ENCODE measurements around the gene RABGAP1L. TPM values are rescaled to one million over a fixed set of nuclear protein-coding genes. Genes with fewer than 3 reads are reported as not detected.

Gene RABGAP1L
- total and polyA plus RNA-seq, 2 of the 8 experiments (the other 6 are each of a cell fraction or from before 2014, with no cell fraction given) = 33.3 to 156 TPM

GRCh38 chr1:174956976-174957375 is 797.7 kb downstream of the RABGAP1L start:
- H3K27me3 ChIP-seq (replicated peaks in 1 of 4; ENCODE audit: control insufficient read depth in 3 of 4, extremely low read depth in 1 of 4, insufficient read depth in 3 of 4, low read length in 3 of 4) = no peaks in the 10 kb centered on the region
- no peak overlapping the region for H3K23ac ChIP-seq (ENCODE audit: insufficient read length)
- H4K91ac ChIP-seq (replicated peaks; ENCODE audit: insufficient read length, low read length) = no peak overlapping the region
- H2BK20ac ChIP-seq (ENCODE audit: low read length) = no peak overlapping the region
- H3K79me2 ChIP-seq (ENCODE audit: control insufficient read depth in 1 of 2, insufficient read depth in 2 of 2, low read length in 2 of 2) = peaks cover 0 to 55% of the 10 kb centered on the region in 2 experiments; a peak in 3 of 4 replicates
- no peak overlapping the region for H3K27ac ChIP-seq (ENCODE audit: low read depth, low read length)
- no peak overlapping the region for H2AK5ac ChIP-seq (ENCODE audit: low read depth, low read length)
- H3K23me2 ChIP-seq (ENCODE audit: low read depth, low read length) = no peaks in the 10 kb centered on the region
- H2BK15ac ChIP-seq (ENCODE audit: low read length) = no peak overlapping the region
- no peak overlapping the region for H4K5ac ChIP-seq (ENCODE audit: insufficient read length, low read depth, low read length)
- H2BK12ac ChIP-seq (ENCODE audit: low read depth, low read length) = no peak overlapping the region
- H3K9ac ChIP-seq (replicated peaks in 1 of 4; ENCODE audit: extremely low read depth in 1 of 4, low read depth in 3 of 4, low read length in 3 of 4) = no peak overlapping the region
- CTCF ChIA-PET (ENCODE audit: partially characterized antibody) = interaction anchor here (0.6 to 0.8 kb wide), 2 partner anchors 18 to 196 kb away, joined by 3 read pairs; no protein-coding TSS in a partner anchor
- no peak overlapping the region for H2BK5ac ChIP-seq (ENCODE audit: low read depth, low read length)
- H2BK120ac ChIP-seq (replicated peaks; ENCODE audit: low read depth, low read length) = no peak overlapping the region
- POLR2A ChIA-PET (ENCODE audit: partially characterized antibody) = interaction anchor here (0.7 kb wide), 1 partner anchor 11 kb away, joined by 4 read pairs; no protein-coding TSS in a partner anchor
- no peak overlapping the region for H3K4ac ChIP-seq (replicated peaks; ENCODE audit: insufficient read length, low read depth, low read length)
- no peaks in the 10 kb centered on the region for H3K9me3 ChIP-seq (ENCODE audit: insufficient read depth in 2 of 2, low read depth in 1 of 2, low read length in 1 of 2)
- no peak overlapping the region for H3K4me2 ChIP-seq (ENCODE audit: insufficient read depth in 1 of 2, low read depth in 2 of 2, low read length in 2 of 2)
- no peak overlapping the region for H3K14ac ChIP-seq (ENCODE audit: insufficient read length)
- DNase-seq (ENCODE audit: low read depth in 1 of 2, low spot score in 2 of 2) = no peak
- peaks cover 5 to 8% of the 10 kb centered on the region in 2 experiments for H4K20me1 ChIP-seq (replicated peaks in 1 of 2; ENCODE audit: control insufficient read depth in 1 of 2, insufficient read depth in 2 of 2, low read length in 2 of 2)
- peaks cover 0 to 57% (median 27%) of the 10 kb centered on the region in 4 experiments; a peak in 6 of 8 replicates for H3K36me3 ChIP-seq (ENCODE audit: control insufficient read depth in 2 of 4, insufficient read depth in 4 of 4, low read length in 3 of 4)
- H3K4me1 ChIP-seq (replicated peaks in 1 of 4; ENCODE audit: control insufficient read depth in 3 of 4, insufficient read depth in 4 of 4, low read length in 3 of 4) = peaks cover 0 to 2% (median 0%) of the 10 kb centered on the region in 4 experiments; a peak in 2 of 7 replicates
- no peak for FAIRE-seq
- H3K4me3 ChIP-seq (ENCODE audit: extremely low read depth in 1 of 4, insufficient read depth in 2 of 4, low read depth in 3 of 4, low read length in 4 of 4) = no peak overlapping the region
- H3K79me1 ChIP-seq (ENCODE audit: low read depth, low read length) = peaks cover 4% of the 10 kb centered on the region; the same call in 1 of the 2 replicates
- no peak overlapping the region for H3K56ac ChIP-seq (replicated peaks; ENCODE audit: insufficient read length, low read depth, low read length)
- H2AFZ ChIP-seq (ENCODE audit: low read length) = no peak overlapping the region
- H3K18ac ChIP-seq (ENCODE audit: extremely low read depth, low read length) = no peak overlapping the region
- H4K8ac ChIP-seq (ENCODE audit: extremely low read depth, insufficient read depth, low read length) = no peak overlapping the region
- TF ChIP-seq MAX (IDR thresholded peaks at IDR 0.05) (no peak), CBX8 (IDR thresholded peaks at IDR 0.05; ENCODE audit: borderline replicate concordance, low read depth, low read length) (no peak), USF2 (IDR thresholded peaks at IDR 0.05; ENCODE audit: low read length) (no peak), TCF12 (IDR thresholded peaks at IDR 0.05; ENCODE audit: low read depth, low read length) (no peak), SP2 (IDR thresholded peaks at IDR 0.05; ENCODE audit: low read length) (no peak), NANOG (IDR thresholded peaks at IDR 0.05; ENCODE audit: insufficient read depth, low read depth, low read length, poor library complexity, severe bottlenecking) (no peak), NRF1 (IDR thresholded peaks at IDR 0.05; ENCODE audit: low read depth, low read length) (no peak), BRCA1 (IDR thresholded peaks at IDR 0.05; ENCODE audit: low read depth, low read length) (no peak), GABPA (IDR thresholded peaks at IDR 0.05; ENCODE audit: borderline replicate concordance, insufficient read depth, low read length) (no peak), EZH2 (IDR thresholded peaks at IDR 0.05; ENCODE audit: low read depth, low read length, severe bottlenecking) (no peak), EGR1 (IDR thresholded peaks at IDR 0.05; ENCODE audit: borderline replicate concordance, low read depth, low read length) (no peak), GTF2F1 (IDR thresholded peaks at IDR 0.05; ENCODE audit: borderline replicate concordance, low read depth, low read length) (no peak), RNF2 (IDR thresholded peaks at IDR 0.05; ENCODE audit: borderline replicate concordance, low read depth, low read length, missing control alignments, poor library complexity, severe bottlenecking) (no peak)

Data from H1 (cell line).